HCT116 (cell line): ENCODE results near the gene RPTOR. TPM values are rescaled to one million over a fixed set of nuclear protein-coding genes. Genes with fewer than 3 reads are reported as not detected.

Source experiments
- ATAC-seq: fragments of 200-7000 bp; cut with Tn5 transposase; 2 replicates; pipeline ENCODE4 v1.9.1; 2020; ENCODE audit warnings: mild to moderate bottlenecking, moderate library complexity
- BruUV-seq: library from RNA; stranded (reverse); fragments of 400-500 nt; replicated peaks from 2 replicates; lab custom pipeline; 2021; lab: Mats Ljungman, UMichigan
- CTCF ChIA-PET: fragments of 300-600 bp; sonication (Branson Sonifier 250); formaldehyde crosslinking; loops from one replicate; lab custom pipeline; 2021; ENCODE audit warnings: antibody characterized with exemption; lab: Charles Lee
- POLR2A ChIA-PET: fragments of 300-600, 350-600 bp; sonication (Branson Sonifier 250); formaldehyde crosslinking; loops from one replicate; lab custom pipeline; 2021; ENCODE audit warnings: antibody characterized with exemption; lab: Charles Lee
- RAD21 ChIA-PET, 2 experiments: fragments of 300-600 bp; sonication (Branson Sonifier 250); formaldehyde crosslinking; loops; one replicate each; lab custom pipeline; 2023; ENCODE audit warnings: low total read pairs in 2 of 2; ENCODE audit not compliant: uncharacterized antibody in 2 of 2, unreplicated experiment in 2 of 2, low non-redundant PET in 1 of 2; lab: Charles Lee
- DNase-seq: peaks from one replicate; pipeline ENCODE4 v3.0.0-alpha.2; 2010; ENCODE audit warnings: low read depth, low spot score
- H2AFZ ChIP-seq: fragments of 200-600 bp; shearing (Covaris generic), sonication (generic); 2 replicates; pipeline ENCODE4 v1.6.1; 2017; ENCODE audit warnings: low read depth, mixed run types, mixed read lengths, antibody characterized with exemption, low read length; ENCODE audit not compliant: poor library complexity, severe bottlenecking
- H3K27ac ChIP-seq: 2 replicates; pipeline ENCODE4 v1.5.1; 2012; ENCODE audit warnings: low read depth, low read length
- H3K27me3 ChIP-seq: fragments of 200-600 bp; sonication (generic); 2 replicates; pipeline ENCODE4 v1.6.1; 2016; ENCODE audit warnings: mixed run types, low read length, mixed read lengths; ENCODE audit not compliant: insufficient read depth
- H3K36me3 ChIP-seq, 2 experiments: fragments of 200-500 bp in 1 of 2; fragments of 200-600 bp in 1 of 2; sonication (Bioruptor generic) in 1 of 2; sonication (generic) in 1 of 2; 2 replicates each; pipeline versions ENCODE4 v1.5.1 to v1.6.1; 2014 to 2016; ENCODE audit warnings: low read length in 2 of 2, inconsistent platforms in 1 of 2, mixed read lengths in 1 of 2, mixed run types in 1 of 2; ENCODE audit not compliant: insufficient read depth in 2 of 2, control insufficient read depth in 1 of 2
- H3K4me1 ChIP-seq, 2 experiments: fragments of 200-600 bp in 1 of 2; sonication (generic) in 1 of 2; 2 replicates each; pipeline versions ENCODE4 v1.5.1 to v1.6.1; 2012 to 2017; ENCODE audit warnings: low read length in 2 of 2, inconsistent platforms in 1 of 2, mild to moderate bottlenecking in 1 of 2, mixed read lengths in 1 of 2, mixed run types in 1 of 2, moderate library complexity in 1 of 2; ENCODE audit not compliant: insufficient read depth in 2 of 2, control insufficient read depth in 1 of 2
- H3K4me2 ChIP-seq: fragments of 200-600 bp; sonication (generic); 2 replicates; pipeline ENCODE4 v1.6.1; 2017; ENCODE audit warnings: mixed run types, low read length, mixed read lengths
- H3K4me3 ChIP-seq, 2 experiments: fragments of 200-600 bp in 1 of 2; sonication (generic) in 1 of 2; replicated peaks in 1 of 2; 2 replicates each; pipeline ENCODE4 v1.5.1; 2011 to 2016; ENCODE audit warnings: low read length in 2 of 2, control low read depth in 1 of 2, low read depth in 1 of 2, mild to moderate bottlenecking in 1 of 2, mixed read lengths in 1 of 2, mixed run types in 1 of 2
- H3K79me2 ChIP-seq: fragments of 200-600 bp; sonication (generic); 2 replicates; pipeline ENCODE4 v1.6.1; 2017; ENCODE audit warnings: mild to moderate bottlenecking, mixed run types, low read length, moderate library complexity, mixed read lengths; ENCODE audit not compliant: insufficient read depth
- H3K9ac ChIP-seq: fragments of 200-600 bp; sonication (generic); 2 replicates; pipeline ENCODE4 v1.6.1; 2016; ENCODE audit warnings: low read length, mixed read lengths
- H3K9me2 ChIP-seq: fragments of 200-600 bp; sonication (generic), shearing (Covaris generic); 2 replicates; pipeline ENCODE4 v1.6.1; 2017; ENCODE audit warnings: mixed run types, mild to moderate bottlenecking, moderate library complexity; ENCODE audit not compliant: insufficient read depth
- H3K9me3 ChIP-seq, 2 experiments: fragments of 200-500 bp in 1 of 2; fragments of 200-600 bp in 1 of 2; sonication (Bioruptor generic) in 1 of 2; sonication (generic) in 1 of 2; 2 replicates each; pipeline ENCODE4 v1.6.1; 2014 to 2017; ENCODE audit warnings: low read length in 2 of 2, mixed read lengths in 2 of 2, inconsistent platforms in 1 of 2, low read depth in 1 of 2, mild to moderate bottlenecking in 1 of 2, mixed run types in 1 of 2, moderate library complexity in 1 of 2; ENCODE audit not compliant: control insufficient read depth in 1 of 2, insufficient read depth in 1 of 2
- H4K20me1 ChIP-seq: fragments of 200-600 bp; sonication (generic), shearing (Covaris generic); 2 replicates; pipeline ENCODE4 v1.6.1; 2017; ENCODE audit warnings: mixed run types, mild to moderate bottlenecking, moderate library complexity; ENCODE audit not compliant: insufficient read depth
- CBX3 ChIP-seq: IDR thresholded peaks from 2 replicates; pipeline ENCODE4 v1.6.1; 2012; ENCODE audit warnings: low read depth
- EGR1 ChIP-seq: IDR thresholded peaks from 2 replicates; pipeline ENCODE4 v1.6.1; 2012; ENCODE audit warnings: low read depth
- EZH2phosphoT487 ChIP-seq: fragments of 200-600 bp; IDR thresholded peaks from 2 replicates; pipeline ENCODE4 v1.6.1; 2018; ENCODE audit warnings: antibody characterized with exemption, borderline replicate concordance
- FOSL1 ChIP-seq: IDR thresholded peaks from 2 replicates; pipeline ENCODE4 v1.6.1; 2012; ENCODE audit warnings: low read depth
- SIN3A ChIP-seq: IDR thresholded peaks from 2 replicates; pipeline ENCODE4 v1.6.1; 2012; ENCODE audit warnings: low read depth
- SRF ChIP-seq: IDR thresholded peaks from 2 replicates; pipeline ENCODE4 v1.6.1; 2012; ENCODE audit warnings: low read depth
- TCF7L2 ChIP-seq: IDR thresholded peaks from 2 replicates; pipeline ENCODE4 v1.7.0; 2011; ENCODE audit warnings: borderline replicate concordance, inconsistent platforms; ENCODE audit not compliant: insufficient read depth, insufficient read length; ENCODE audit errors: extremely low read depth
- YY1 ChIP-seq: IDR thresholded peaks from 2 replicates; pipeline ENCODE4 v1.6.1; 2011; ENCODE audit warnings: low read length, low read depth, moderate library complexity, mild to moderate bottlenecking; ENCODE audit not compliant: insufficient replicate concordance; ENCODE audit errors: extremely low read depth
- ZFX ChIP-seq: fragments of 450-650 bp; IDR thresholded peaks from 2 replicates; pipeline ENCODE4 v1.6.1; 2017
- ZNF274 ChIP-seq: fragments of 200-500 bp; sonication (Bioruptor generic); IDR thresholded peaks from 2 replicates; pipeline ENCODE4 v1.6.1; 2014; ENCODE audit warnings: mild to moderate bottlenecking, low read depth, low read length, inconsistent platforms
- intact Hi-C: fragments of 100-400 bp; cut with micrococcal nuclease; formaldehyde crosslinking; loops from 2 replicates; pipeline ENCODE4 v1.10.0; 2022
- total RNA-seq: library from RNA; stranded (reverse); gene quantifications from one replicate; pipeline ENCODE4 v1.2.1, GENCODE V29; 2021; ENCODE audit not compliant: unreplicated experiment
- TF ChIP-seq, protein P1 (sequence below): IDR thresholded peaks from 2 replicates; pipeline ENCODE4 v1.6.1; 2012
- TF ChIP-seq, protein P2 (sequence below), 3 experiments: fragments of 200-600 bp in 1 of 3; sonication (generic) in 1 of 3; IDR thresholded peaks in 2 of 3; conservative IDR thresholded peaks in 1 of 3; 2 replicates each; pipeline ENCODE4 v1.5.1; 2012 to 2017; ENCODE audit warnings: low read depth in 2 of 3, low read length in 2 of 3, antibody characterized with exemption in 1 of 3, borderline replicate concordance in 1 of 3, control low read depth in 1 of 3, mild to moderate bottlenecking in 1 of 3, mixed read lengths in 1 of 3, mixed run types in 1 of 3, moderate library complexity in 1 of 3; ENCODE audit not compliant: insufficient read depth in 1 of 3

RPTOR gene
- total RNA-seq, 1 experiment from 2014 or later: 69.5 TPM

DNA sequence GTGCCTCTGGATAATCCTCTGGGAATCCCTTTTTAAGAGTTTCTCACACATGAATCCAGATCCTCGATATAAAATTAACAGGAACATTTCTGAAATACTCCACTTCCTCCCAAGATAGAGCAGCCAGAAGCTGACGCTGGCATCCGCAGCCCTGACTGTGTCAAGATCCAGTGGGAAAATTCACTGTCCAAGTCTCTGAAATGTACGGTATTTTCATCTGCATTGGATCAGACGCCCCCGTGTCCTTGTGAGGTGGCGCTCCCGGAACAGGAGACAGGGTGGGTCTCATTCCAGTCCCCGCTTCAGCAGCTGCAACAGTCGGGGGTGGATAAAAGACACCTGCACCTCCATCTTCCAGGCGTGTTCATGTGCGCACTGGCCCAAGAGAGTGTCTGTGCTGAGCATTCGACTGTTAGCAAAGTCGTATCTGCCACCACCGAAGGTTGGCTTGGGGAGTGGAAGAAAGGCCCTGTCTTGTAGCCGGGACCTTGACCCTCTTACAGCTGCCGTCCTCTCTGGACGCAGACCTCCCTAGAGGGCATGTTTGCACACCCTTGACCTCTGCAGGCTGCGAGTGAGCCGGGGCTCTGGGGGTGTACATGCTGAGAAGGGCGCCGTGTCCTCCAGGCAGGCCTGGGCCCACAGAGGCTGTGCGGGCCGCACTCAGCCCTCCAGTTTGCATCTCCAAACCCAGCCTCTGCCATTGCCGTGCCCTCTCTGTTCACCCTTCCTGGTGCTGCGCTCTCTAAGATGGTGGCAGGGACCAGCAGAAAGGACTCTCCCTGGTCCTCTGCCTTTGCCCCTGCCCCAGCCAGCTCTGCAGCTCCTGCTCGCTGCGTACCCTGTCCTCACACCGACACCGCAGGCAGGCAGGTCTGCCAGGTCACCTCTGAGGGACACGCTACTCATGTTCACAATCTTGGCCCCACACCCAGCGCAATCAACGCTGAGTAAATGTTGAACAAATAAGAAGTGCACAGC is 375.0 kb downstream of the RPTOR start:
- no peak overlapping the region for H2AFZ ChIP-seq
- H3K27me3 ChIP-seq: no peaks in the 10 kb centered on the region
- ChIA-PET CTCF (no interaction called here), RAD21 (no interaction called here), POLR2A (no interaction called here)
- no peaks in the 10 kb centered on the region for H3K79me2 ChIP-seq
- H3K4me1 ChIP-seq: no peaks in the 10 kb centered on the region
- no TSS peak for BruUV-seq
- peaks cover 12 to 17% of the 10 kb centered on the region in 2 experiments; a peak in 3 of 4 replicates for H3K9me3 ChIP-seq
- ATAC-seq: no peak
- no peak overlapping the region for H3K4me3 ChIP-seq
- H3K4me2 ChIP-seq: no peak overlapping the region
- no peak overlapping the region; the same call in 1 of the 2 replicates for H3K27ac ChIP-seq
- no peaks in the 10 kb centered on the region for H4K20me1 ChIP-seq
- H3K9me2 ChIP-seq: no peaks in the 10 kb centered on the region
- no peak overlapping the region for H3K9ac ChIP-seq
- peaks cover 9 to 19% of the 10 kb centered on the region in 2 experiments; a peak in 2 of 4 replicates for H3K36me3 ChIP-seq
- no peak for DNase-seq
- no peak for TF ChIP-seq ZNF274
- no peak for TF ChIP-seq EGR1
- no peak for TF ChIP-seq SIN3A
- TF ChIP-seq TCF7L2: no peak
- TF ChIP-seq SRF: no peak
- TF ChIP-seq YY1: no peak
- no peak for TF ChIP-seq ZFX
- no peak for TF ChIP-seq CBX3
- no peak for TF ChIP-seq EZH2phosphoT487
- TF ChIP-seq, protein P1, sequence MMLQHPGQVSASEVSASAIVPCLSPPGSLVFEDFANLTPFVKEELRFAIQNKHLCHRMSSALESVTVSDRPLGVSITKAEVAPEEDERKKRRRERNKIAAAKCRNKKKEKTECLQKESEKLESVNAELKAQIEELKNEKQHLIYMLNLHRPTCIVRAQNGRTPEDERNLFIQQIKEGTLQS: no peak
- TF ChIP-seq, protein P2, sequence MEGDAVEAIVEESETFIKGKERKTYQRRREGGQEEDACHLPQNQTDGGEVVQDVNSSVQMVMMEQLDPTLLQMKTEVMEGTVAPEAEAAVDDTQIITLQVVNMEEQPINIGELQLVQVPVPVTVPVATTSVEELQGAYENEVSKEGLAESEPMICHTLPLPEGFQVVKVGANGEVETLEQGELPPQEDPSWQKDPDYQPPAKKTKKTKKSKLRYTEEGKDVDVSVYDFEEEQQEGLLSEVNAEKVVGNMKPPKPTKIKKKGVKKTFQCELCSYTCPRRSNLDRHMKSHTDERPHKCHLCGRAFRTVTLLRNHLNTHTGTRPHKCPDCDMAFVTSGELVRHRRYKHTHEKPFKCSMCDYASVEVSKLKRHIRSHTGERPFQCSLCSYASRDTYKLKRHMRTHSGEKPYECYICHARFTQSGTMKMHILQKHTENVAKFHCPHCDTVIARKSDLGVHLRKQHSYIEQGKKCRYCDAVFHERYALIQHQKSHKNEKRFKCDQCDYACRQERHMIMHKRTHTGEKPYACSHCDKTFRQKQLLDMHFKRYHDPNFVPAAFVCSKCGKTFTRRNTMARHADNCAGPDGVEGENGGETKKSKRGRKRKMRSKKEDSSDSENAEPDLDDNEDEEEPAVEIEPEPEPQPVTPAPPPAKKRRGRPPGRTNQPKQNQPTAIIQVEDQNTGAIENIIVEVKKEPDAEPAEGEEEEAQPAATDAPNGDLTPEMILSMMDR (IDR thresholded peaks at IDR 0.05 in 2 of 3, conservative IDR thresholded peaks at IDR 0.05 in 1 of 3; ENCODE audit: borderline replicate concordance in 1 of 3, insufficient read depth in 1 of 3, low read depth in 2 of 3, low read length in 2 of 3): no peak
- TF ChIP-seq FOSL1: no peak
- TF ChIP-seq, all 23 proteins: peak for 0
- intact Hi-C loops: no loop called here
